Endothelial cell of umbilical vein (primary cell): ENCODE measurements around the gene HK3.

Experiments
- JUN ChIP-seq: IDR thresholded peaks from 2 replicates; pipeline ENCODE4 v1.6.1; 2011; ENCODE audit warnings: borderline replicate concordance, low read depth; ENCODE audit not compliant: insufficient read length, insufficient read depth
- POLR2A ChIP-seq: IDR thresholded peaks from 2 replicates; pipeline ENCODE4 v1.6.1; 2012; ENCODE audit warnings: low read depth, mild to moderate bottlenecking, control low read depth, low read length
- POLR2AphosphoS5 ChIP-seq: IDR thresholded peaks from 2 replicates; pipeline ENCODE4 v1.6.1; 2012; ENCODE audit warnings: low read depth, mild to moderate bottlenecking, control low read depth, low read length, moderate library complexity; ENCODE audit not compliant: insufficient read depth
- TF ChIP-seq, protein P1 (sequence below), 2 donors: IDR thresholded peaks; 1 replicate in 1 of 2; 2 replicates in 1 of 2; pipeline ENCODE4 v1.5.1; 2011; ENCODE audit warnings: low read length in 2 of 2, mild to moderate bottlenecking in 2 of 2, moderate library complexity in 2 of 2, control low read depth in 1 of 2, inconsistent platforms in 1 of 2, low read depth in 1 of 2; ENCODE audit not compliant: insufficient read depth in 1 of 2; ENCODE audit errors: extremely low read depth in 1 of 2

DNA sequence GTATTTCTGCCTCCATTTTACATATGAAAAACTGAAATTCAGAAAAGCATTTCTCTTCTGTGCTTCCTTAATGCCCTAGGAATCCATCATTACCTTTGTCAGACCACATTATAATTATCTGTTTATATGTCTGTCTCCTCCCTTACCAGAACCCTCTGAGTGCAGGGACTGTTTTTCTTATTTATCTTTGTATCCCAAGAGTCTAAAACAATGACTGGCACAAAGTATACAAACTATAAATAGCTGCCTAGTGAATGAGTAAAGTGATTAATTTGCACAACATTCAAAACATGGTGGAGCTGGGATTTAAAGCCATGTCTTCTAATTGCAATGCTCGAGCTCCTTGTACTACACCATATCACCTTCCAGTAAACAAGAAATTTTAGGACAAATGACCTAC, 49.3 kb upstream of the HK3 start:
- TF ChIP-seq POLR2AphosphoS5 (no peak), POLR2A (no peak), JUN (no peak)
- TF ChIP-seq, protein P1, sequence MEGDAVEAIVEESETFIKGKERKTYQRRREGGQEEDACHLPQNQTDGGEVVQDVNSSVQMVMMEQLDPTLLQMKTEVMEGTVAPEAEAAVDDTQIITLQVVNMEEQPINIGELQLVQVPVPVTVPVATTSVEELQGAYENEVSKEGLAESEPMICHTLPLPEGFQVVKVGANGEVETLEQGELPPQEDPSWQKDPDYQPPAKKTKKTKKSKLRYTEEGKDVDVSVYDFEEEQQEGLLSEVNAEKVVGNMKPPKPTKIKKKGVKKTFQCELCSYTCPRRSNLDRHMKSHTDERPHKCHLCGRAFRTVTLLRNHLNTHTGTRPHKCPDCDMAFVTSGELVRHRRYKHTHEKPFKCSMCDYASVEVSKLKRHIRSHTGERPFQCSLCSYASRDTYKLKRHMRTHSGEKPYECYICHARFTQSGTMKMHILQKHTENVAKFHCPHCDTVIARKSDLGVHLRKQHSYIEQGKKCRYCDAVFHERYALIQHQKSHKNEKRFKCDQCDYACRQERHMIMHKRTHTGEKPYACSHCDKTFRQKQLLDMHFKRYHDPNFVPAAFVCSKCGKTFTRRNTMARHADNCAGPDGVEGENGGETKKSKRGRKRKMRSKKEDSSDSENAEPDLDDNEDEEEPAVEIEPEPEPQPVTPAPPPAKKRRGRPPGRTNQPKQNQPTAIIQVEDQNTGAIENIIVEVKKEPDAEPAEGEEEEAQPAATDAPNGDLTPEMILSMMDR (IDR thresholded peaks at IDR 0.05; ENCODE audit: extremely low read depth in 1 of 2, insufficient read depth in 1 of 2, low read depth in 1 of 2, low read length in 2 of 2) = no peak
